OCI-LY3 (cell line): ENCODE measurements around the gene ZNF423.

Experiments
- EZH2phosphoT487 ChIP-seq: fragments of 200-600 bp; shearing (Covaris generic); IDR thresholded peaks from 2 replicates; pipeline ENCODE4 v1.6.1; 2018; ENCODE audit warnings: antibody characterized with exemption, mixed run types, low read depth
- TF ChIP-seq, protein P1 (sequence below): fragments of 200-600, 300-600 bp; sonication (generic); IDR thresholded peaks from 2 replicates; pipeline ENCODE4 v1.5.1; 2014; ENCODE audit warnings: antibody characterized with exemption, low read length, low read depth

DNA sequence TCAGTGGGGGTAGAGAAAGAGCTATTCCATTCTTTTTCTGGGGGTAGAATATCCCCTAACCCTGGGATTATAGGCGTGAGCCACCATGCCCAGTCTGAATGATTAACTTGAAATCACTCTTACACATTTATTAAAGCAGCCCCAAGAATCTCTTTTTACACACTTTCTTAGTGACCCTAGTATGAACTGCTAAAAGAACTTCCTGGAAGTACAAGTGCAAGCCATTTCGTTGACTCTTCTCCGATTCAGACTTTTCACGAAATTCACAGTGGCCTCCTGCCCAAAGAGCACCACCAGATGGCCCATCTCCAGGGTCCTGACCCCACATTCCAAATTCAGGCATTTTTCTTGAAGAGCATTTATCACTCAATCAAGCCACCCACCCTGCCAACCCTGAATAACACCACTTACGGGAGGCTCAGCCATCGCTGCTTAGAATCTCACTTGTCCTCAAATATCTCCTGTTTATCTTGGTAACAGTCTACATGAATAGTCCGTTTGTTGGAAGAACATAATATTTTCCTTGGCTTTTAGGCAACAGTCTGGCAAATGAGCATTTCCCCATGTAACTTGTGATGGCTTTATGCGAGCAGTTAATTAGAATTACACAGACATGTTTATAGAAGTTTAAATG lies 28.0 kb downstream of the ZNF423 start:
- TF ChIP-seq, protein P1, sequence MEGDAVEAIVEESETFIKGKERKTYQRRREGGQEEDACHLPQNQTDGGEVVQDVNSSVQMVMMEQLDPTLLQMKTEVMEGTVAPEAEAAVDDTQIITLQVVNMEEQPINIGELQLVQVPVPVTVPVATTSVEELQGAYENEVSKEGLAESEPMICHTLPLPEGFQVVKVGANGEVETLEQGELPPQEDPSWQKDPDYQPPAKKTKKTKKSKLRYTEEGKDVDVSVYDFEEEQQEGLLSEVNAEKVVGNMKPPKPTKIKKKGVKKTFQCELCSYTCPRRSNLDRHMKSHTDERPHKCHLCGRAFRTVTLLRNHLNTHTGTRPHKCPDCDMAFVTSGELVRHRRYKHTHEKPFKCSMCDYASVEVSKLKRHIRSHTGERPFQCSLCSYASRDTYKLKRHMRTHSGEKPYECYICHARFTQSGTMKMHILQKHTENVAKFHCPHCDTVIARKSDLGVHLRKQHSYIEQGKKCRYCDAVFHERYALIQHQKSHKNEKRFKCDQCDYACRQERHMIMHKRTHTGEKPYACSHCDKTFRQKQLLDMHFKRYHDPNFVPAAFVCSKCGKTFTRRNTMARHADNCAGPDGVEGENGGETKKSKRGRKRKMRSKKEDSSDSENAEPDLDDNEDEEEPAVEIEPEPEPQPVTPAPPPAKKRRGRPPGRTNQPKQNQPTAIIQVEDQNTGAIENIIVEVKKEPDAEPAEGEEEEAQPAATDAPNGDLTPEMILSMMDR: no peak
- no peak for TF ChIP-seq EZH2phosphoT487
